GM18858 (cell line): ENCODE data around the gene C9orf85.
A peak's percentile ranks its signal among the peaks of the same experiment; 100 is the strongest.
"Not testable (repeated sequence)": the region's sequence is repeated elsewhere in the genome, so short reads cannot be mapped to it uniquely, and the experiment has no call there.

Experiments used
- ATAC-seq: cut with Tn5 transposase; IDR thresholded peaks from one replicate; pipeline ENCODE4 v1.9.1; 2021; ENCODE audit not compliant: unreplicated experiment

C9orf85 gene

DNA sequence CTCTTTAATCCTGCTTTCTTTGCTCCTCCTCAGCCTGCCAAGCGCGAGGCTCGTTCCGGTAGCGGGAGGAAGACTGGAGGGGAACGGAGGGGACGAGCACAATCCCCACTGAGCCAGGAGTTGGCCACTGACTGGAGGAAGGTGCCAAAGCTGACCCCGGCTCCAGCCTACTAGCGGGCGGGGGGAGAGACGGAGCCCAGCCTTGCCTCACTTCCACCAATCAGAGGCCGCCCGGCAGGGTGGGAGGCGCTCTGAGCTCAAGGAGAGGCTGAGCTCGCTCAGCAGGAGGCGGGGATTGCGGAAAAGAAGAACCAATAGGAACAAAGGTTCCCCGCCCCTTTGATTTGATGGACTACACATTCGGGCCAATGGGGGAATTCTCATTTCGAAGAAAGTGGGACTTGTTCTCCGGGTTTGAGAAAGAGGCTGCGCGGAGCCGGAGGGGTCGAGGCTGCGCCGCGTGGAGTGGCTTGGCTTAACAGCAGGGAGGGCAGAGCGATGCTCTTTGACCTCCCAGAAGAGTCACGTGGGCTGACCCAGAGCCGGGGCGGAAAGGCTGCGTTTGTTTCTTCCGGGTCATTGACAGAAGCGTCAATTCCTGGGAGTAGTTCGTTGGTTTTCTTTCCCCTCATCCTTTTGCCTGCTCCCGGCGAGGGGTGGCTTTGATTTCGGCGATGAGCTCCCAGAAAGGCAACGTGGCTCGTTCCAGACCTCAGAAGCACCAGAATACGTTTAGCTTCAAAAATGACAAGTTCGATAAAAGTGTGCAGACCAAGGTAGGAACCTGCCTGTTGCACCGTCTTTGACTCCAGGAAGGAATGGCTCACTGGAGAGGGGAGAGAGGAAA, at the start of gene C9orf85, which contains the start of gene ABHD17B:
Gene C9orf85 (plus strand): TSS at position 579 of the 847 bp plus-strand sequence. CDS start 96 bp downstream, at position 675.
Gene ABHD17B (minus strand): TSS at position 133 of the 847 bp plus-strand sequence. CDS start 36,113 bp downstream, outside the sequence.
- ATAC-seq, result peak; percentile 93

GRCh38 chr9:71863631-71864030, 47.8 kb upstream of the C9orf85 start:
- no peak for ATAC-seq

DNA sequence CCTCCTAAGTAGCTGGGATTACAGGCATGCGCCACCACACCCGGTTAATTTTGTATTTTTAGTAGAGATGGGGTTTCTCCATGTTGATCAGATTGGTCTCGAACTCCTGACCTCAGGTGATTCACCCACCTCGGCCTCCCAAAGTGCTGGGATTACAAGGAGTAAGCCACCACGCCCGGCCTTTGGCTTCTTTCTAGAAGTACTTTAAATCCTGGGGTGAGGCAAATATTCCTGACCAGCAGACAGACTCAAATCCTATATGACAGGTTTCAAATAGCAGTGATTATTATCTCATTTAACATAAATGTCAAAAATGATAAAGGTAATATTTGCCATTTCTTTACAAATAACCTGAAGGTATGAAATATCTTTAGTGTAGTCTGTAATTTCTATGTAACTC, 36.1 kb upstream of the C9orf85 start:
- no peak for ATAC-seq

DNA sequence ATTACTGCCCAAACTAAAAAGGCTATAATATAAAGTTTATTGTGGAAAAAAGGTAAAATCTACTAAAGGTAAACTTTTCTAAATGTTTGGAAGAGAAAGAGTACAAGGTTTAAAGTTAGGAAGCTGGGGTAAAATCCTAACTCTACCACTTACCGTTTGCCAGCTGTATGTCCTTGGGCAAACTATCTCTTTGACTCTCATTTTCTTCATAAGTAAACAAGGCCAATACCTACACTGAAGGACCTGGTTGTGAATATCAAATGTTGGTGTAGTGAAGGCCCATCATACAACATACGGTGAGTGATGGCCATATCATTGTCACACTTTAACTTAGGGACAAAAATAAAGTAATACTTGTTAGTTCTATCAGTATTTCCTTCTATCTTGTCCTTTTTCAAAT, 35.3 kb upstream of the C9orf85 start:
- no peak for ATAC-seq

GRCh38 chr9:71876829-71877228, 34.6 kb upstream of the C9orf85 start:
- ATAC-seq, result no peak

DNA sequence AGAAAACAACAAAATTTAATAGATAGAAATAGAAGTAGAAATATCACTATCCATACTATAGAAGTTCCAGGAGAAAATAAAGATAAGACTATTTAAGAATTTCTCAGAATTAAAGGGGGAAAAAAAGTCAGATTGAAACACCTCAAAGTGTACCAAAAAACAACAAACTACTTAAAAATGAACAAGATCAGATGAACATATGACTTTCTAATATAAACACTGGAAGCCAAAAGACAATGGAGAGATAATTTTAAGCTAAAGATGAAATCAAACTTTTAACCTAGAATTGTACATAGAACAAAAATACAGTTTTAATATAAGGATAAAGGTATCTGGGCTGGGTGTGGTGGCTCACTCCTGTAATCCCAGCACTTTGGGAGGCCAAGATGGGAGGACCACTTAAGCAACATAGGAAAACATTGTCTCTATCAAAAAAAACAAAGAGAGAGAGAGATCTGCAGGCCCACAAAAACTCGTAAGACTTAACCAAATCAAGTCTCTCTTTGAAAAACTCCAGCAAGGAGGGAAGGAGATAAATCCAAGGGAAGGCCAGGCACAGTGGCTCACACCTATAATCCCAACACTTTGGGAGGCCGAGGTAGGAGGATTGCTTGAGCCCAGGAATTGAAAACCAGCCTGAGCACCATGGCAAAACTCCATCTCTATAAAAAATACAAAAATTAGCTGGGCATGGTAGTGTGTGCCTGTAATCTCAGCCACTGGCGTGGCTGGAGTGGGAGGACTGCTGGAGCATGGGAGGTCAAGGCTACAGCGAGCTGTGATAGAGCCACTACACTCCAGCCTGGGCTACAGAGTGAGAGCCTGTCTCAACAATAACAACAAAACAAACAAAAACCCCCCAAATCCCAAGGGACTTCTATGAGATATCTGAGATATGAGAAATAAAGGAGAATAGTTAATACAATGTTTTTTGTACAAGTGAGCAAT, 32.8 kb upstream of the C9orf85 start:
- no peak for ATAC-seq

- ATAC-seq, result no peak
These were observed 31.7 kb upstream of the C9orf85 start for GRCh38 chr9:71879644-71880174.

GRCh38 chr9:71884005-71884404, 27.4 kb upstream of the C9orf85 start:
- ATAC-seq, result no peak

GRCh38 chr9:71885467-71885866, 26.0 kb upstream of the C9orf85 start:
- ATAC-seq, result no peak

- ATAC-seq, result no peak
These were observed 25.4 kb upstream of the C9orf85 start for GRCh38 chr9:71886015-71886414.

DNA sequence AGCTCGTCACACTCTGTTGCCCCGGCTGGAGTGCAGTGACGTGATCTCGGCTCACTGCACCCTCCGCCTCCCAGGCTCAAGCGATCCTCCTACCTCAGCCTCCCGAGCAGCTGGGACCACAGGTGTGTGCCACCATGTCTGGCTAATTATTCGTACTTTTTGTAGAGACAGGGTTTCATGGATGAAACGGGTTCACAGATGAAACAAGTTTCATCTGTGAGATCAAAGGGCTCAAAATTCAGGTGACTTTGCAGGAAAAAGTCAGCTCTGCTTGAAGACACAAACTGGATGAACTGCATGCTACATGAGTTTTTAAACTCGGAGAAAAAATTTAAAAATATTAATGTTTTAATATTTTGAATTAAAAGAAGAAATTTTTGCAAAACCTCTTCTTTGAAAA, 24.9 kb upstream of the C9orf85 start:
- ATAC-seq, result no peak

DNA sequence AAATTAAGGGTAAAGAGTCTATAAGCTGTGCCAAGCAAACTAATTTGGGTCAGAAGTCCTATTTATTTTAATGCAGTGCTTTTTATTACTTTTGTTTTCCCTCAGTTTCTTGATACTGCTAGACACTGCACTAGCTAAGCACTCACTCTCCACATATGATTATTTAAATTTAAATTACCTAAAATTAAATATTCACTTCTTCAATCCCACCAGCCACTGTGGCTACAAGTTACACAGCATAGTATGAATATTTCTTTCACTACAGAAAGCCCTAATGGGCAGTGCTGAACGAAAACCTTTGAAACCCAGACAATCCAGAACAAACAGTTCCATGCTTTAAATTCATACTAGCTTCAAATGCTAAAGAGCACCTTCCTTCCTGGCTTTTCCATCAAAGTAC, 24.1 kb upstream of the C9orf85 start:
- no peak for ATAC-seq

- no peak for ATAC-seq
These were observed 21.3 kb upstream of the C9orf85 start for GRCh38 chr9:71890042-71890679.

- peak; percentile 40 for ATAC-seq
These were observed 19.8 kb upstream of the C9orf85 start for GRCh38 chr9:71891557-71892189.

DNA sequence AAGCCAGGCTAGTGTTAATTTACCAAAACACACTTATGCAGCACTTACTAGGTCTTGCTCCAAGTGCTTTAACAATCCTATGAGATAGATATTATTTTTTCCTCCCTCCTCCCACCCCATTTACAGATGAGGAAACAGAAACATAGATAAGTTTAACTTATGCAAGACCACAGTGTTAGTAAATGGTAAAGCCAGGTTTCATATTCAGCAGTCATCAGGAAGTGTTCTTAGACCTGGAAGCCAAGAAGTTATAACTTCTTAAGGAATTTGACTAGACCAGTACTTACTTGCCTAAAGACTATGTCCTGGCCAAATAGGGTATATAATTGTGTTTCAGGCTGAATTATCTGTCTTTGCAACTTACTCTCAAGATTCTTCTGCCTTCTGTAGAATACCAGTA, 16.3 kb upstream of the C9orf85 start:
- peak; percentile 36 for ATAC-seq

DNA sequence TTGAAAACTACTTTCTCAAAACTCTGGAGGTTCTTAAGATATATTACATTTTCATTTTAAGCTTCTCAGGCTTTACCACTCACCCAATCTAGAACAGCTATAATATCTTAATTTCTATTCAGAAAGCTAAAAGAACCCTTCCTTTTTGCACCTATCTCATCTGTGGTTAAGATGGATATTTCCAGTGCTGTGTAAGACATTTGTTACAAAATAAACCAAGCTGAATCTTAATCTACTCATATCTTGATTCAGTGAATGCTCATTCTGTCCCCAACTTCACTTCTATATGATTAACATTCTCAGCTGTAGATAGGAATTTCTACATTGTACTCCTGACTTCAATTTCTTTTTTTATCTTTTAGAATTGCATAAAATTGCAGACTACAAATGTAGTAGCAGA, 15.5 kb upstream of the C9orf85 start:
- ATAC-seq, result no peak

DNA sequence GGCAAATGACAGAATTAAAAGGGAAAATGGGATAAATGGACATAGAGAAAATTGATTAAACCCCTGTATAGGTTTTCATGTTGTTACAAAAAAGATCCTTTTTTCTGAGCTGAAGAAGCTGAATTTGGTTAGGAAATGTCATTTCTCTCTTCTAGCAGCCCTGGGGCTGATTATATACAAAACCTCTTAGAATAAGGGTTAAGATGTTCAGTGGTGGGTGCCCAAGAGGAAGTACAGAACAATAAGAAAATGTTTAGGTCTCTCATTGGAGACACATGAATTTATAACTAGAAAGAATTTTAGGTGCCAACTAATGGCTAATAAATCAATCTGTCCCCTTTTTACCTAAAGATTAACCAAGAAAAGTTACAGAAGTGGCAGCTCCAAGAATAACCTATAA, 14.7 kb upstream of the C9orf85 start:
- ATAC-seq, result no peak

GRCh38 chr9:71897577-71897976, 13.9 kb upstream of the C9orf85 start:
- peak; percentile 50 for ATAC-seq

DNA sequence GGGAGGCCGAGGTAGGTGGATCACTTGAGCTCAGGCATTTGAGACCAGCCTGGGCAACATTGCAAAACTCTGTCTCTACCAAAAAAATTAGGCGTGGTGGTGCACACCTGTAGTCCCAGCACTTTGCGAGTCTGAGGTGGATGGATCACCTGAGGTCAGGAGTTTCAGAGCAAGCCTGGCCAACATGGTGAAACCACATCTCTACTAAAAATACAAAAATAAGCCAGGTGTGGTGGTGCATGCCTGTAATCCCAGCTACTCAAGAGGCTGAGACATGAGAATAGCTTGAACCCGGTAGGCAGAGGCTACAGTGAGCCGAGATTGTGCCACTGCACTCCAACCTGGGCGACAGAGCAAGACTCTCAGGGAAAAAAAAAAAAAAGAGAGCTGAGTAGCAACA, 12.7 kb upstream of the C9orf85 start:
- not testable (repeated sequence) for ATAC-seq
